Activated naive CD4-positive, alpha-beta T cell treated with anti-CD3 and anti-CD28 coated beads, Interleukin-2, amount 50 U/mL, for 72 hours (primary cell): ENCODE measurements around the gene TWF2. TPM values are rescaled to one million over a fixed set of nuclear protein-coding genes. Genes with fewer than 3 reads are reported as not detected.

Experiments used
- ATAC-seq, 2 donors: fragments of 150-1000 bp; cut with Tn5 transposase; 2 replicates each; pipeline ENCODE4 v1.10.0; 2021; ENCODE audit warnings: mild to moderate bottlenecking in 2 of 2, moderate library complexity in 2 of 2
- DNase-seq, 2 donors: peaks; one replicate each; pipeline ENCODE4 v3.0.0; 2021 to 2022; ENCODE audit warnings: low spot score in 2 of 2
- H3K27ac Mint-ChIP-seq, 2 donors: one replicate each; pipeline ENCODE4 v1.8.0; 2022; ENCODE audit warnings: mild to moderate bottlenecking in 2 of 2, mixed read lengths in 2 of 2
- H3K36me3 Mint-ChIP-seq, 2 donors: one replicate each; pipeline ENCODE4 v1.8.0; 2022; ENCODE audit warnings: mixed read lengths in 2 of 2
- H3K9me3 Mint-ChIP-seq, 2 donors: one replicate each; pipeline ENCODE4 v1.8.0; 2022; ENCODE audit warnings: mixed read lengths in 2 of 2
- total RNA-seq, 2 donors: library from RNA; stranded (reverse); gene quantifications; one replicate each; pipeline ENCODE4 v1.2.3, GENCODE V29; 2022

Gene TWF2
- total RNA-seq, 2 donors from 2014 or later, result 75.8 to 139 TPM

- H3K27ac Mint-ChIP-seq, result peak overlapping the region; percentile 79 to 81
- peaks cover 0 to 20% of the 10 kb centered on the region in 2 donors for H3K36me3 Mint-ChIP-seq
- DNase-seq, result no peak
- no peak for ATAC-seq
- no peaks in the 10 kb centered on the region for H3K9me3 Mint-ChIP-seq
Measured at GRCh38 chr3:52233108-52233591, 5.8 kb downstream of the TWF2 start.

- Mint-ChIP-seq H3K36me3 (peaks cover 0 to 20% of the 10 kb centered on the region in 2 donors), H3K27ac (peak overlapping the region; percentile 50 to 79), H3K9me3 (no peaks in the 10 kb centered on the region)
- DNase-seq (no peak), ATAC-seq (peak in 1 of 2 donors; percentile 16)
Measured at GRCh38 chr3:52232279-52233107, 6.5 kb downstream of the TWF2 start.

- Mint-ChIP-seq H3K9me3 (no peaks in the 10 kb centered on the region), H3K27ac (peak overlapping the region; percentile 79 to 81), H3K36me3 (peaks cover 0 to 20% of the 10 kb centered on the region in 2 donors)
- DNase-seq (peak in 1 of 2 donors; percentile 97), ATAC-seq (peak; percentile 75 to 80)
Measured at GRCh38 chr3:52231502-52232278, 7.3 kb downstream of the TWF2 start.

GRCh38 chr3:52230889-52231499 lies 8.0 kb downstream of the TWF2 start:
- Mint-ChIP-seq H3K9me3 (no peaks in the 10 kb centered on the region), H3K36me3 (peaks cover 0 to 16% of the 10 kb centered on the region in 2 donors), H3K27ac (peak overlapping the region; percentile 36 to 79)
- DNase-seq (no peak), ATAC-seq (peak in 1 of 2 donors; percentile 1)

- Mint-ChIP-seq H3K36me3 (peaks cover 0 to 16% of the 10 kb centered on the region in 2 donors), H3K9me3 (no peaks in the 10 kb centered on the region), H3K27ac (peak overlapping the region; percentile 52 to 55)
- DNase-seq, result no peak
- no peak for ATAC-seq
Measured at GRCh38 chr3:52230461-52230860, 8.5 kb downstream of the TWF2 start.

GRCh38 chr3:52229656-52230055 lies 9.3 kb downstream of the TWF2 start:
- DNase-seq (no peak), ATAC-seq (no peak)
- Mint-ChIP-seq H3K9me3 (no peaks in the 10 kb centered on the region), H3K27ac (peak overlapping the region in 1 of 2 donors; percentile 55), H3K36me3 (peaks cover 0 to 16% of the 10 kb centered on the region in 2 donors)

GRCh38 chr3:52228751-52229291 lies 10.1 kb downstream of the TWF2 start:
- peaks cover 0 to 16% of the 10 kb centered on the region in 2 donors for H3K36me3 Mint-ChIP-seq
- no peak overlapping the region for H3K27ac Mint-ChIP-seq
- H3K9me3 Mint-ChIP-seq, result no peaks in the 10 kb centered on the region
- DNase-seq, result no peak
- ATAC-seq, result no peak

- Mint-ChIP-seq H3K9me3 (no peaks in the 10 kb centered on the region), H3K36me3 (peaks cover 0 to 16% of the 10 kb centered on the region in 2 donors), H3K27ac (peak overlapping the region in 1 of 2 donors; percentile 75)
- DNase-seq (no peak), ATAC-seq (no peak)
Measured at GRCh38 chr3:52228266-52228665, 10.7 kb downstream of the TWF2 start.

- peaks cover 0 to 16% of the 10 kb centered on the region in 2 donors for H3K36me3 Mint-ChIP-seq
- DNase-seq, result no peak
- no peaks in the 10 kb centered on the region for H3K9me3 Mint-ChIP-seq
- H3K27ac Mint-ChIP-seq, result peak overlapping the region; percentile 15 to 75
- ATAC-seq, result no peak
Measured at GRCh38 chr3:52227766-52228165, 11.2 kb downstream of the TWF2 start.

- Mint-ChIP-seq H3K36me3 (peaks cover 0 to 16% of the 10 kb centered on the region in 2 donors), H3K9me3 (no peaks in the 10 kb centered on the region), H3K27ac (peak overlapping the region; percentile 75 to 97)
- DNase-seq (no peak), ATAC-seq (no peak)
Measured at GRCh38 chr3:52227117-52227516, 11.8 kb downstream of the TWF2 start.

GRCh38 chr3:52226229-52226817 lies 12.6 kb downstream of the TWF2 start:
- H3K27ac Mint-ChIP-seq, result peak overlapping the region; percentile 75 to 97
- DNase-seq (no peak), ATAC-seq (peak; percentile 0 to 7)
- H3K9me3 Mint-ChIP-seq, result no peaks in the 10 kb centered on the region
- H3K36me3 Mint-ChIP-seq, result peaks cover 0 to 9% of the 10 kb centered on the region in 2 donors

- no peak for DNase-seq
- peak within 1 kb of the TSS; percentile 85 to 97 for H3K27ac Mint-ChIP-seq
- ATAC-seq, result peak; percentile 32 to 53
- no peaks in the 10 kb centered on the region for H3K9me3 Mint-ChIP-seq
- H3K36me3 Mint-ChIP-seq, result peaks cover 0 to 8% of the 10 kb centered on the region in 2 donors
Measured at GRCh38 chr3:52225452-52226228, 13.3 kb downstream of the TWF2 start, which contains the start of gene TLR9. TLR9 (minus strand) TSS chr3:52225645; CDS start chr3:52225529, 116 bp downstream.

- Mint-ChIP-seq H3K27ac (peak overlapping the region; percentile 85 to 94), H3K9me3 (no peaks in the 10 kb centered on the region), H3K36me3 (no peaks in the 10 kb centered on the region)
- ATAC-seq (no peak), DNase-seq (no peak)
Measured at GRCh38 chr3:52223449-52224408, 15.2 kb downstream of the TWF2 start.
